Mesodermal cell (in vitro differentiated cells): ENCODE data around the gene TMEM235.
A peak's percentile ranks its signal among the peaks of the same experiment; 100 is the strongest.

Experiments used
- H3K27ac ChIP-seq: 2 replicates; pipeline ENCODE4 v1.7.0; 2013; ENCODE audit warnings: mild to moderate bottlenecking, low read depth, low read length, moderate library complexity; ENCODE audit not compliant: severe bottlenecking
- H3K36me3 ChIP-seq: 2 replicates; pipeline ENCODE4 v1.7.1; 2013; ENCODE audit warnings: mild to moderate bottlenecking, low read length, moderate library complexity; ENCODE audit not compliant: control insufficient read depth, insufficient read depth
- H3K4me1 ChIP-seq: one replicate; pipeline ENCODE4 v1.7.1; 2013; ENCODE audit warnings: mild to moderate bottlenecking, low read length; ENCODE audit not compliant: insufficient read depth, control insufficient read depth, poor library complexity, severe bottlenecking
- H3K4me3 ChIP-seq: 2 replicates; pipeline ENCODE4 v1.7.0; 2013; ENCODE audit warnings: low read length, control low read depth, mild to moderate bottlenecking; ENCODE audit not compliant: insufficient read depth, poor library complexity, severe bottlenecking; ENCODE audit errors: extremely low read depth
- H3K9me3 ChIP-seq: 2 replicates; pipeline ENCODE4 v1.7.1; 2013; ENCODE audit warnings: mild to moderate bottlenecking, low read length, moderate library complexity; ENCODE audit not compliant: control insufficient read depth
- WGBS, 2 experiments: methylation state at CpG; one replicate each; pipeline ENCODE4 v1.1.5; 2013; ENCODE audit warnings: missing lambda C conversion rate in 2 of 2; ENCODE audit not compliant: insufficient coverage in 2 of 2; 5-methylcytosine and 5-hydroxymethylcytosine counted together

The TMEM235 gene

GRCh38 chr17:78200451-78200850 lies 31.0 kb upstream of the TMEM235 start:
- Histone ChIP-seq H3K4me1 (no peaks in the 10 kb centered on the region), H3K36me3 (peaks cover 43% of the 10 kb centered on the region), H3K4me3 (no peak overlapping the region), H3K27ac (no peak overlapping the region), H3K9me3 (no peaks in the 10 kb centered on the region)
- 89 to 90% methylated on average over 6 of the region's 6 CpGs for WGBS, 2 experiments

DNA sequence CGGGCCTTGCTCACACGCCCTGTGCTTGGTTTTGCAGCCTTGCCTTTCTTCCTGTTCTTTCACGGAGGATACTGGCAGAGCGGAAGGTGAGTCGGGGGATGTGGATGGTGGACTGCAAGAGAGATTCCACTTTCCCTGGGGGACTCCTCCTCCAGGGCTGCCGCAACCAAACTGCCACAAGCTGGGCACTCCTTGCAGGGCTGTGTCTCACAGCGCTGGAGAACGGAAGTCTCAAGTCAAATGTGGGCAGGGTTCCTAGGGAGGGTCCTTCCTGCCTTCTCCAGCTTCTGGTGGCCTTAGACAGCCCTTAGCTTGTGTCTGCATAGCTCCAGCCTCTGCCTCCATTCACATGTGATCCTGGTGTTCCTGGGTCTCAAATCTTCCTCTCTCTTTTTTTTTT lies 28.8 kb upstream of the TMEM235 start:
- no peaks in the 10 kb centered on the region for H3K9me3 ChIP-seq
- peaks cover 33% of the 10 kb centered on the region for H3K36me3 ChIP-seq
- no peak overlapping the region for H3K27ac ChIP-seq
- H3K4me1 ChIP-seq, result no peaks in the 10 kb centered on the region
- no peak overlapping the region for H3K4me3 ChIP-seq
- WGBS, 2 experiments, result 92 to 95% methylated on average over 5 to 7 of the region's 8 CpGs

DNA sequence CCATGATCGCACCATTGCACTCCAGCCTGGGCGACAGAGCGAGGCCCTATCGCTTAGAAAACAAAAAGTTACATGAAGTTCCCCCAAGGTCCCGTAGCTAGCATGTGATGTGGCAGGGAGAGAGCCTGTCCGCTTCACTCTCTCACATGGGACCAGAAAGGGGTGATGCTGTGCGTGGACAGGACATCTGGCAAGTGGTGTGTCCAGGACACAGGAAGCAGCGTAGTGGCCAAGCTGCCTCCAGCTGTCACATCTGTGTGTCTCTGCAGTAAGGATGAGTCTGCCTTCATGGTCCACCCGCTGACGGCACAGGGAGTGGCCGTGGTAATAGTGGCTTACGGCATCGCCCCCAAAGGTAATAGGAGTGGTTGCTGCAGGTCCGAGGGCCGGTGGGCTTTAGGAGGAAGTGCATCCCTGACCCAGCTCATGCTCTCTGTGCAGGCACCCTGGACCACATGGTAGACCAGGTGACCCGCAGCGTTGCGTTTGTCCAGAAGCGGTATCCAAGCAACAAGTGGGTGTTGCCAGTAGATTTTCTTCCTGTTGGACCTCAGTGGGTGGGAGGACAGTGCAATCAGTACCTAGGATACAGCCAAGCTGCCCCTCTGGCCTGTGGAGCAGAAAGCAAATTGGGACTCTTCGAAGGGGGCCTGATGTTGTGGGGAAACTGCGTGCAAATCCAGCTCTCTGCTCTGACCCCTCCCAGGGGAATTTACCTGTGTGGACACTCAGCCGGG lies 26.9 kb upstream of the TMEM235 start:
- no peaks in the 10 kb centered on the region for H3K4me1 ChIP-seq
- H3K27ac ChIP-seq, result no peak overlapping the region
- no peak overlapping the region for H3K4me3 ChIP-seq
- 93 to 98% methylated on average over 22 of the region's 22 CpGs for WGBS, 2 experiments
- peaks cover 22% of the 10 kb centered on the region for H3K36me3 ChIP-seq
- H3K9me3 ChIP-seq, result no peaks in the 10 kb centered on the region

DNA sequence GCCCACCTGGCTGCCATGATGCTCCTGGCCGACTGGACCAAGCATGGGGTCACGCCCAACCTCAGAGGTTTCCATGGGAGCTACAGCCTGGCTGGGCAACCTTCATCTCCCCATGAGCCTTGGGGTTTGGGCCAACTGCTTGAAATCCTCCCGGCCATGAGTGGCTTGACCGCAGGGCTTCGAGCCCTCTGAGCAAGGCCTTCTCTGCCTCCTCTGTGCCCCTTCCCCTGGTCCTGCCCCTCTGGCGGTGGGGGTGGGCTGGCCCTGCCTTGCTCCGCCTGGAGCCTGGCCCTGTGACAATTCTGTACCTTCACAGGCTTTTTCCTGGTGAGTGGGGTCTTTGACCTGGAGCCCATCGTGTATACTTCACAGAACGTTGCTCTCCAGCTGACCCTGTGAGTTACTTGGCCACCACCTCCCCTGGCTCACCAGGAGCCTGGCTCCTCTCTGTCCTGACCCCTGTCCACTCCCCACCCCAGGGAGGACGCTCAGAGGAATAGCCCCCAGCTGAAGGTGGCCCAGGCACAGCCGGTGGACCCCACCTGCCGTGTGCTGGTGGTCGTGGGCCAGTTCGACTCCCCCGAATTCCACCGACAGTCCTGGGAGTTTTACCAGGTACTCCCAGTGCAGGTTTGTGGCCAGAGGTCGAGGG lies 26.2 kb upstream of the TMEM235 start:
- no peaks in the 10 kb centered on the region for H3K4me1 ChIP-seq
- 91 to 97% methylated on average over 13 to 16 of the region's 17 CpGs for WGBS, 2 experiments
- H3K9me3 ChIP-seq, result no peaks in the 10 kb centered on the region
- H3K27ac ChIP-seq, result no peak overlapping the region
- H3K4me3 ChIP-seq, result no peak overlapping the region
- H3K36me3 ChIP-seq, result peaks cover 22% of the 10 kb centered on the region

- Histone ChIP-seq H3K36me3 (peaks cover 15% of the 10 kb centered on the region), H3K4me1 (peaks cover under 1% of the 10 kb centered on the region), H3K4me3 (no peak overlapping the region), H3K9me3 (no peaks in the 10 kb centered on the region), H3K27ac (no peak overlapping the region)
- WGBS, 2 experiments, result 74 to 90% methylated on average over 3 to 5 of the region's 7 CpGs
Measured at GRCh38 chr17:78206298-78206697, 25.1 kb upstream of the TMEM235 start.

GRCh38 chr17:78208486-78208885 lies 22.9 kb upstream of the TMEM235 start:
- Histone ChIP-seq H3K9me3 (no peaks in the 10 kb centered on the region), H3K4me1 (peaks cover 2% of the 10 kb centered on the region), H3K4me3 (no peak overlapping the region), H3K27ac (no peak overlapping the region), H3K36me3 (peaks cover 9% of the 10 kb centered on the region)
- WGBS, 2 experiments, result 100% methylated on average over 1 of the region's 3 CpGs; no CpG with 5 or more reads in 1 of the 2 experiments

- H3K4me3 ChIP-seq, result no peak overlapping the region
- WGBS, 2 experiments, result 88 to 91% methylated on average over 6 to 9 of the region's 10 CpGs
Measured at GRCh38 chr17:78210111-78210510, 21.3 kb upstream of the TMEM235 start.

GRCh38 chr17:78211032-78211431 lies 20.4 kb upstream of the TMEM235 start:
- H3K27ac ChIP-seq, result no peak overlapping the region
- no peak overlapping the region for H3K4me3 ChIP-seq
- peaks cover 8% of the 10 kb centered on the region for H3K36me3 ChIP-seq
- peaks cover 2% of the 10 kb centered on the region for H3K4me1 ChIP-seq
- WGBS, 2 experiments, result 94 to 98% methylated on average over 9 to 10 of the region's 11 CpGs
- H3K9me3 ChIP-seq, result no peaks in the 10 kb centered on the region

More at GRCh38 chr17:78210111-78210510, 21.3 kb upstream of the TMEM235 start:
- Histone ChIP-seq H3K36me3 (peaks cover under 1% of the 10 kb centered on the region), H3K27ac (no peak overlapping the region), H3K4me1 (peaks cover 2% of the 10 kb centered on the region), H3K9me3 (no peaks in the 10 kb centered on the region)

- peak within 1 kb of the TSS; percentile 94 for H3K4me3 ChIP-seq
- 1% methylated on average over 40 to 49 of the region's 60 CpGs for WGBS, 2 experiments
- no peaks in the 10 kb centered on the region for H3K9me3 ChIP-seq
- H3K36me3 ChIP-seq, result peaks cover 38% of the 10 kb centered on the region
- H3K27ac ChIP-seq, result peak within 1 kb of the TSS; percentile 62
- peaks cover 2% of the 10 kb centered on the region for H3K4me1 ChIP-seq
Measured at GRCh38 chr17:78214016-78214705, 17.3 kb upstream of the TMEM235 start, which contains the start of gene BIRC5. Gene BIRC5 (plus strand): TSS chr17:78214253. CDS start chr17:78214317, 64 bp downstream.

GRCh38 chr17:78214706-78215061 lies 16.7 kb upstream of the TMEM235 start:
- peak overlapping the region; percentile 62 for H3K27ac ChIP-seq
- peaks cover 5% of the 10 kb centered on the region for H3K4me1 ChIP-seq
- 19 to 34% methylated on average over 3 to 5 of the region's 5 CpGs for WGBS, 2 experiments
- peak overlapping the region; percentile 94 for H3K4me3 ChIP-seq
- peaks cover 43% of the 10 kb centered on the region for H3K36me3 ChIP-seq
- no peaks in the 10 kb centered on the region for H3K9me3 ChIP-seq
